Neuronal stem cell (in vitro differentiated cells): ENCODE measurements around the gene PIK3R5.
A peak's percentile ranks its signal among the peaks of the same experiment; 100 is the strongest.

Experiments used
- DNase-seq: peaks from one replicate; pipeline ENCODE4 v3.0.0-alpha.2; 2013; ENCODE audit warnings: low spot score
- H2AFZ ChIP-seq: one replicate; pipeline ENCODE4 v1.6.1; 2013; ENCODE audit warnings: mild to moderate bottlenecking, low read length, inconsistent platforms
- H2AK5ac ChIP-seq: 2 replicates; pipeline ENCODE4 v1.6.1; 2013; ENCODE audit warnings: low read depth, mild to moderate bottlenecking, inconsistent platforms, low read length, moderate library complexity, mixed read lengths
- H2BK120ac ChIP-seq: 2 replicates; pipeline ENCODE4 v1.6.1; 2013; ENCODE audit warnings: low read depth, mild to moderate bottlenecking, inconsistent platforms, low read length, moderate library complexity, mixed read lengths
- H2BK12ac ChIP-seq: one replicate; pipeline ENCODE4 v1.6.1; 2013; ENCODE audit warnings: low read length, inconsistent platforms
- H2BK15ac ChIP-seq: 2 replicates; pipeline ENCODE4 v1.6.1; 2013; ENCODE audit warnings: mild to moderate bottlenecking, low read length, inconsistent platforms, mixed read lengths
- H2BK5ac ChIP-seq: one replicate; pipeline ENCODE4 v1.6.1; 2013; ENCODE audit warnings: inconsistent platforms, mild to moderate bottlenecking, low read length, moderate library complexity
- H3K14ac ChIP-seq: one replicate; pipeline ENCODE4 v1.6.1; 2013; ENCODE audit warnings: low read length, inconsistent platforms
- H3K18ac ChIP-seq: 2 replicates; pipeline ENCODE4 v1.6.1; 2013; ENCODE audit warnings: low read length, inconsistent platforms
- H3K23ac ChIP-seq: 2 replicates; pipeline ENCODE4 v1.6.1; 2013; ENCODE audit warnings: low read depth, mild to moderate bottlenecking, mixed read lengths, low read length, inconsistent platforms; ENCODE audit not compliant: poor library complexity
- H3K27ac ChIP-seq: replicated peaks from 3 replicates; pipeline ENCODE4 v1.5.1; 2013; ENCODE audit warnings: low read length, inconsistent platforms
- H3K27me3 ChIP-seq, 3 experiments: 2 replicates each; pipeline ENCODE4 v1.6.1; 2013; ENCODE audit warnings: low read length in 3 of 3, mild to moderate bottlenecking in 2 of 3, inconsistent platforms in 1 of 3, low read depth in 1 of 3, mixed read lengths in 1 of 3, moderate library complexity in 1 of 3; ENCODE audit not compliant: control insufficient read depth in 3 of 3, insufficient read depth in 3 of 3
- H3K36me3 ChIP-seq, 2 donors: replicated peaks in 1 of 2; 2 replicates each; pipeline ENCODE4 v1.6.1; 2013; ENCODE audit warnings: low read length in 2 of 2; ENCODE audit not compliant: control insufficient read depth in 2 of 2, insufficient read depth in 2 of 2
- H3K4ac ChIP-seq: 2 replicates; pipeline ENCODE4 v1.6.1; 2013; ENCODE audit warnings: inconsistent platforms, mild to moderate bottlenecking, low read length, moderate library complexity
- H3K4me1 ChIP-seq, 2 donors: 1 replicate in 1 of 2; 2 replicates in 1 of 2; pipeline ENCODE4 v1.6.1; 2013; ENCODE audit warnings: low read length in 2 of 2, low read depth in 1 of 2; ENCODE audit not compliant: control insufficient read depth in 2 of 2, insufficient read depth in 1 of 2
- H3K4me2 ChIP-seq: one replicate; pipeline ENCODE4 v1.6.1; 2013; ENCODE audit warnings: mild to moderate bottlenecking, low read length, inconsistent platforms; ENCODE audit not compliant: insufficient read depth, poor library complexity, severe bottlenecking
- H3K4me3 ChIP-seq, 2 donors: 2 replicates each; pipeline ENCODE4 v1.5.1; 2013; ENCODE audit warnings: low read length in 2 of 2, mild to moderate bottlenecking in 2 of 2, inconsistent platforms in 1 of 2, moderate library complexity in 1 of 2
- H3K79me1 ChIP-seq: one replicate; pipeline ENCODE4 v1.6.1; 2013; ENCODE audit warnings: low read depth, mild to moderate bottlenecking, inconsistent platforms, low read length, moderate library complexity
- H3K9ac ChIP-seq: one replicate; pipeline ENCODE4 v1.6.1; 2013; ENCODE audit warnings: mild to moderate bottlenecking, low read depth, low read length, inconsistent platforms; ENCODE audit not compliant: poor library complexity
- H3K9me3 ChIP-seq, 2 donors: replicated peaks in 1 of 2; 2 replicates each; pipeline versions ENCODE3 to v1.6.1; 2013; ENCODE audit warnings: low read length in 2 of 2, mild to moderate bottlenecking in 2 of 2, inconsistent platforms in 1 of 2, low read depth in 1 of 2, mixed read lengths in 1 of 2, moderate library complexity in 1 of 2; ENCODE audit not compliant: control insufficient read depth in 2 of 2, insufficient read depth in 1 of 2
- H4K8ac ChIP-seq: one replicate; pipeline ENCODE4 v1.6.1; 2013; ENCODE audit warnings: low read depth, mild to moderate bottlenecking, inconsistent platforms, low read length, moderate library complexity
- H4K91ac ChIP-seq: one replicate; pipeline ENCODE4 v1.6.1; 2013; ENCODE audit warnings: low read length, low read depth, mild to moderate bottlenecking, inconsistent platforms; ENCODE audit not compliant: poor library complexity
- WGBS, 2 donors: extraction: QIAGEN DNeasy Blood & Tissue Kit; methylation state at CpG; one replicate each; pipeline ENCODE4 v1.1.7; 2013; ENCODE audit warnings: missing lambda C conversion rate in 2 of 2, mixed read lengths in 1 of 2; ENCODE audit not compliant: insufficient read length in 2 of 2, insufficient replicate concordance in 1 of 2; ENCODE audit errors: extremely low coverage in 2 of 2; 5-methylcytosine and 5-hydroxymethylcytosine counted together

PIK3R5 gene

GRCh38 chr17:8839410-8839935 is 126.0 kb downstream of the PIK3R5 start:
- Histone ChIP-seq H3K9ac (no peak overlapping the region), H3K36me3 (no peaks in the 10 kb centered on the region), H3K79me1 (no peaks in the 10 kb centered on the region), H3K23ac (no peak overlapping the region), H3K4ac (no peak overlapping the region), H3K4me2 (no peak overlapping the region), H2BK15ac (no peak overlapping the region), H3K9me3 (no peaks in the 10 kb centered on the region), H3K14ac (no peak overlapping the region), H2AK5ac (no peak overlapping the region), H4K8ac (no peak overlapping the region), H3K4me3 (no peak overlapping the region), H4K91ac (no peak overlapping the region), H2AFZ (no peak overlapping the region), H3K18ac (peak overlapping the region; percentile 27), H2BK120ac (no peak overlapping the region), H2BK12ac (no peak overlapping the region), H2BK5ac (no peak overlapping the region), H3K27me3 (no peaks in the 10 kb centered on the region), H3K4me1 (peaks cover 0 to 3% of the 10 kb centered on the region in 2 donors), H3K27ac (no peak overlapping the region)
- WGBS, 2 donors = no CpG with 5 or more reads among the region's 11 CpGs
- no peak for DNase-seq

- WGBS, 2 donors = no CpG with 5 or more reads among the region's 12 CpGs
- Histone ChIP-seq H2BK5ac (no peak overlapping the region), H4K91ac (no peak overlapping the region), H3K14ac (peak overlapping the region; percentile 77), H2BK120ac (no peak overlapping the region), H3K9ac (no peak overlapping the region), H3K27me3 (no peaks in the 10 kb centered on the region), H3K27ac (no peak overlapping the region), H3K4me3 (no peak overlapping the region), H3K9me3 (no peaks in the 10 kb centered on the region), H3K4me1 (peaks cover 0 to 3% of the 10 kb centered on the region in 2 donors), H3K18ac (no peak overlapping the region), H4K8ac (no peak overlapping the region), H2AK5ac (peak overlapping the region; percentile 62), H3K36me3 (no peaks in the 10 kb centered on the region), H2BK12ac (peak overlapping the region; percentile 46), H3K23ac (no peak overlapping the region), H2BK15ac (no peak overlapping the region), H2AFZ (no peak overlapping the region), H3K79me1 (no peaks in the 10 kb centered on the region), H3K4ac (no peak overlapping the region), H3K4me2 (no peak overlapping the region)
- no peak for DNase-seq
Observed at GRCh38 chr17:8838551-8839095, 126.9 kb downstream of the PIK3R5 start.

GRCh38 chr17:8837563-8838075 is 127.9 kb downstream of the PIK3R5 start:
- WGBS, 2 donors = no CpG with 5 or more reads among the region's 8 CpGs
- no peaks in the 10 kb centered on the region for H3K27me3 ChIP-seq
- H3K27ac ChIP-seq = no peak overlapping the region
- peaks cover 0 to 3% of the 10 kb centered on the region in 2 donors for H3K4me1 ChIP-seq
- no peaks in the 10 kb centered on the region for H3K36me3 ChIP-seq
- H3K4ac ChIP-seq = no peak overlapping the region
- H2AFZ ChIP-seq = no peak overlapping the region
- no peak overlapping the region for H2BK15ac ChIP-seq
- no peak overlapping the region for H3K4me2 ChIP-seq
- no peak overlapping the region for H3K4me3 ChIP-seq
- H2BK12ac ChIP-seq = no peak overlapping the region
- no peak overlapping the region for H4K8ac ChIP-seq
- peak overlapping the region; percentile 1 for H3K18ac ChIP-seq
- no peak for DNase-seq
- H3K9me3 ChIP-seq = no peaks in the 10 kb centered on the region
- no peaks in the 10 kb centered on the region for H3K79me1 ChIP-seq
- H3K23ac ChIP-seq = no peak overlapping the region
- no peak overlapping the region for H4K91ac ChIP-seq
- H2BK5ac ChIP-seq = no peak overlapping the region
- H2BK120ac ChIP-seq = no peak overlapping the region
- H2AK5ac ChIP-seq = no peak overlapping the region
- H3K14ac ChIP-seq = no peak overlapping the region
- H3K9ac ChIP-seq = no peak overlapping the region

- Histone ChIP-seq H3K18ac (no peak overlapping the region), H3K4me3 (no peak overlapping the region), H3K4ac (no peak overlapping the region), H2BK120ac (no peak overlapping the region), H2BK5ac (no peak overlapping the region), H3K79me1 (no peaks in the 10 kb centered on the region), H3K23ac (no peak overlapping the region), H2BK12ac (no peak overlapping the region), H3K9me3 (no peaks in the 10 kb centered on the region), H3K14ac (no peak overlapping the region), H4K8ac (no peak overlapping the region), H2AFZ (no peak overlapping the region), H3K4me2 (no peak overlapping the region), H3K4me1 (peaks cover 0 to 3% of the 10 kb centered on the region in 2 donors), H2BK15ac (no peak overlapping the region), H3K9ac (no peak overlapping the region), H3K27me3 (no peaks in the 10 kb centered on the region), H3K27ac (no peak overlapping the region), H4K91ac (no peak overlapping the region), H3K36me3 (no peaks in the 10 kb centered on the region), H2AK5ac (no peak overlapping the region)
- whole genome bisulfite sequencing, 2 donors = no CpG with 5 or more reads among the region's 15 CpGs
- no peak for DNase-seq
Observed at GRCh38 chr17:8836821-8837562, 128.5 kb downstream of the PIK3R5 start.
